A549 (cell line): ENCODE results near the gene PRKD1. TPM values are rescaled to one million over a fixed set of nuclear protein-coding genes. Genes with fewer than 3 reads are reported as not detected.
"Not testable (repeated sequence)": the region's sequence is repeated elsewhere in the genome, so short reads cannot be mapped to it uniquely, and the experiment has no call there.

ENCODE experiments used
- ATAC-seq, 2 experiments: fragments of 200-7000 bp in 1 of 2; fragments of >200 bp in 1 of 2; cut with Nextera tagmentation in 1 of 2; cut with Tn5 transposase in 1 of 2; 3 replicates each; pipeline versions ENCODE4 v1.8.0 to v1.9.1; 2018 to 2020; ENCODE audit warnings: mild to moderate bottlenecking in 1 of 2, moderate library complexity in 1 of 2
- CTCF ChIA-PET: fragments of 300-600 bp; sonication (Branson Sonifier 250); formaldehyde crosslinking; extraction: SDS; loops from one replicate; lab custom pipeline; 2021; ENCODE audit warnings: antibody characterized with exemption, inconsistent platforms; lab: Yijun Ruan, JAX
- POLR2A ChIA-PET: fragments of 350-600 bp; formaldehyde crosslinking; extraction: SDS; loops from one replicate; lab custom pipeline; 2021; ENCODE audit warnings: antibody characterized with exemption, inconsistent platforms; lab: Yijun Ruan, JAX
- DNase-seq, 2 experiments: peaks; one replicate each; pipeline versions ENCODE4 v3.0.0 to v3.0.0-alpha.2; 2011 to 2016; ENCODE audit warnings: low read depth in 1 of 2, low spot score in 1 of 2
- FAIRE-seq: peaks from 2 replicates; lab custom pipeline; 2011; peaks lifted over from hg19 to GRCh38; lab: Jason Lieb, UNC
- H3K27ac ChIP-seq, 2 experiments: fragments of >200 bp; sonication (Bioruptor Twin); formaldehyde crosslinking; 3 replicates each; pipeline ENCODE4 v1.5.1; 2016 to 2017
- H3K4me1 ChIP-seq: fragments of >200 bp; sonication (Bioruptor Twin); formaldehyde crosslinking; 3 replicates; pipeline ENCODE4 v1.6.1; 2016
- H3K4me2 ChIP-seq: fragments of >200 bp; sonication (Bioruptor Twin); formaldehyde crosslinking; 3 replicates; pipeline ENCODE4 v1.6.1; 2016
- H3K4me3 ChIP-seq: fragments of >200 bp; sonication (Bioruptor Twin); formaldehyde crosslinking; 3 replicates; pipeline ENCODE4 v1.5.1; 2016
- H3K9me3 ChIP-seq: fragments of >200 bp; sonication (Bioruptor Twin); formaldehyde crosslinking; 3 replicates; pipeline ENCODE4 v1.6.1; 2016
- EHF ChIP-seq: fragments of 250-450 bp; sonication (Bioruptor Pico); IDR thresholded peaks from 2 replicates; pipeline ENCODE4 v1.5.0; 2020; ENCODE audit warnings: mild to moderate bottlenecking
- EHMT2 ChIP-seq: fragments of 200-600 bp; sonication (generic); IDR thresholded peaks from 2 replicates; pipeline ENCODE4 v1.6.1; 2016; ENCODE audit warnings: antibody characterized with exemption, low read depth, mild to moderate bottlenecking, moderate library complexity
- FOSB ChIP-seq: fragments of 250-450 bp; sonication (Bioruptor Pico); IDR thresholded peaks from 2 replicates; pipeline ENCODE4 v1.5.0; 2020; ENCODE audit warnings: mild to moderate bottlenecking, moderate library complexity
- FOSL2 ChIP-seq, 2 experiments: fragments of 450-650 bp in 1 of 2; fragments of >200 bp in 1 of 2; sonication (Bioruptor Twin) in 1 of 2; formaldehyde crosslinking; IDR thresholded peaks; 2 replicates each; pipeline versions ENCODE4 v1.5.0 to v1.6.1; 2016 to 2020; ENCODE audit warnings: mild to moderate bottlenecking in 1 of 2, moderate library complexity in 1 of 2
- GATA3 ChIP-seq: IDR thresholded peaks from 2 replicates; pipeline ENCODE4 v1.6.1; 2012; ENCODE audit warnings: borderline replicate concordance
- HOXA7 ChIP-seq: fragments of 250-450 bp; sonication (Bioruptor Pico); IDR thresholded peaks from 2 replicates; pipeline ENCODE4 v1.5.0; 2020; ENCODE audit warnings: mild to moderate bottlenecking, moderate library complexity
- HOXB5 ChIP-seq: fragments of 250-450 bp; sonication (Bioruptor Pico); IDR thresholded peaks from 2 replicates; pipeline ENCODE4 v1.5.0; 2020; ENCODE audit warnings: mild to moderate bottlenecking, moderate library complexity
- KDM1A ChIP-seq: fragments of 200-600 bp; sonication (generic); IDR thresholded peaks from 2 replicates; pipeline ENCODE4 v1.6.1; 2016; ENCODE audit warnings: low read depth, mild to moderate bottlenecking
- MAFK ChIP-seq: fragments of 450-650 bp; IDR thresholded peaks from 2 replicates; pipeline ENCODE4 v1.6.1; 2014; ENCODE audit not compliant: partially characterized antibody
- POLR2A ChIP-seq: IDR thresholded peaks from 2 replicates; pipeline ENCODE4 v1.6.1; 2012; ENCODE audit warnings: mild to moderate bottlenecking, low read length
- RCOR1 ChIP-seq: fragments of 150-350 bp; IDR thresholded peaks from 2 replicates; pipeline ENCODE4 v1.6.1; 2014; ENCODE audit warnings: antibody characterized with exemption, low read length, low read depth
- SREBF2 ChIP-seq: fragments of 450-650 bp; IDR thresholded peaks from 2 replicates; pipeline ENCODE4 v1.6.1; 2014; ENCODE audit warnings: mild to moderate bottlenecking, moderate library complexity
- TFCP2L1 ChIP-seq: fragments of 250-450 bp; sonication (Bioruptor Pico); IDR thresholded peaks from 2 replicates; pipeline ENCODE4 v1.5.0; 2021; ENCODE audit warnings: mild to moderate bottlenecking
- ZNF302 ChIP-seq: fragments of 250-450 bp; sonication (Bioruptor Pico); IDR thresholded peaks from 2 replicates; pipeline ENCODE4 v1.9.0; 2021; ENCODE audit warnings: inconsistent platforms, mild to moderate bottlenecking, moderate library complexity
- ZSCAN20 ChIP-seq: fragments of 250-450 bp; sonication (Bioruptor Pico); IDR thresholded peaks from 2 replicates; pipeline ENCODE4 v1.8.0; 2022; ENCODE audit warnings: mild to moderate bottlenecking, moderate library complexity
- WGBS: methylation state at CpG from one replicate; pipeline ENCODE4 v1.1.6; 2017; ENCODE audit errors: missing lambda C conversion rate; 5-methylcytosine and 5-hydroxymethylcytosine counted together
- polyA plus RNA-seq, 4 experiments: library from polyadenylated mRNA; depleted of rRNA in 3 of 4; stranded (reverse); fragments of >200 nt; fragmentation: RNase III in 1 of 4; extraction: RNeasy Plus Mini Kit Qiagen cat#74134 plus additional on column Dnase treatment in 1 of 4; gene quantifications; 2 replicates in 3 of 4; 3 replicates in 1 of 4; pipeline ENCODE4 v1.2.3, GENCODE V29; 2011 to 2017
- TF ChIP-seq, protein P1 (sequence below): fragments of >200 bp; sonication (Bioruptor Twin); formaldehyde crosslinking; IDR thresholded peaks from 3 replicates; pipeline ENCODE4 v1.5.1; 2016

The PRKD1 gene
- polyA plus RNA-seq, 2 of the 4 experiments (the other 2 are of a cell fraction) = 3.0 to 7.8 TPM

DNA sequence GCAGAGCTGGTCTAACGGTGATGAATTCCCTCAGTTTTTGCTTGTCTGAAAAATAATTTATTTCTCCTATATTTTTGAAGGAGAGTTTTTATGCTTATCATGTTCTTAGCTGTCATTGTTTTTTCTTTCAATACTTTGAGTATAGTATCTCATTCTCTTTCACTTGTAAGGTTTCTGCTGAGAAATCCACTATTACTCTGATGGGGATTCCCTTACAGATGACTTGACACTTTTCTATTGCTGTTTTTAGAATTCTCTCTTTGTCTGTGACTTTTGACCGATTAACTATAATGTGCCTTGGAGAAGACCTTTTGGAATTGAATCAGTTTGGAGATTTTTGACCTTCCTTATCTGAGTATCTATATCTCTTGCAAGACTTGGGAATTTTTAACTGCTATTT lies 139.6 kb downstream of the PRKD1 start:
- H3K4me2 ChIP-seq = no peak overlapping the region
- ChIA-PET POLR2A (no interaction called here), CTCF (no interaction called here)
- no peak overlapping the region for H3K27ac ChIP-seq
- TF ChIP-seq FOSL2 (IDR thresholded peaks at IDR 0.05) (no peak), FOSL2 (CRISPR knock-in tag; IDR thresholded peaks at IDR 0.05) (no peak), MAFK (peak; percentile 24)
- ATAC-seq = no peak
- H3K4me1 ChIP-seq = no peaks in the 10 kb centered on the region
- H3K4me3 ChIP-seq = no peak overlapping the region
- WGBS = 63% methylated on average over 2 of the region's 2 CpGs
- no peak for DNase-seq
- no peak for FAIRE-seq
- H3K9me3 ChIP-seq = no peaks in the 10 kb centered on the region

DNA sequence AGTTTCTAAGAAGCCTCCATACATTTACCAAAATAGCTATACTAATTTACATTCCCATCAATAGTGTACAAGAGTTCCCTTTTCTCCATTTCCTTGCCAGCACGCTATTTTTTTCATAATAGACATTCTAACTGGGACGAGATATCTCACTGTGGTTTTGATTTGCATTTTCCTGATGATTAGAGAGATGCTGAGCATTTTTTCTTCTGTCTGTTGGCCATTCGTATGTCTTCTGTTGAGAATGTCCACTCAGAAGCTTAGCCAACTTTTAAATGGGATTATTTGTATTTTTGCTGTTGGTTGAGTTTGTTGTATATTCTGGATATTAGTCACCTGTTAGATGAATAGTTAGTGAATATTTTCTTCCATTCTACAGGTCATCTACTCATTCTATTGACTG lies 144.1 kb downstream of the PRKD1 start:
- Histone ChIP-seq H3K4me1 (no peaks in the 10 kb centered on the region), H3K4me2 (no peak overlapping the region), H3K27ac (no peak overlapping the region), H3K9me3 (no peaks in the 10 kb centered on the region), H3K4me3 (no peak overlapping the region)
- CTCF ChIA-PET = interaction anchor here (1.0 kb wide), 1 partner anchor 235 kb away, joined by 3 read pairs; no protein-coding TSS in a partner anchor
- WGBS = 20% methylated on average over 3 of the region's 3 CpGs
- FAIRE-seq = no peak
- POLR2A ChIA-PET = no interaction called here
- ATAC-seq = no peak
- no peak for DNase-seq
- TF ChIP-seq ZNF302 (CRISPR knock-in tag) = no peak
- TF ChIP-seq SREBF2 = no peak
- no peak for TF ChIP-seq ZSCAN20 (CRISPR knock-in tag)
- TF ChIP-seq TFCP2L1 (CRISPR knock-in tag) = no peak
- TF ChIP-seq, protein P1, sequence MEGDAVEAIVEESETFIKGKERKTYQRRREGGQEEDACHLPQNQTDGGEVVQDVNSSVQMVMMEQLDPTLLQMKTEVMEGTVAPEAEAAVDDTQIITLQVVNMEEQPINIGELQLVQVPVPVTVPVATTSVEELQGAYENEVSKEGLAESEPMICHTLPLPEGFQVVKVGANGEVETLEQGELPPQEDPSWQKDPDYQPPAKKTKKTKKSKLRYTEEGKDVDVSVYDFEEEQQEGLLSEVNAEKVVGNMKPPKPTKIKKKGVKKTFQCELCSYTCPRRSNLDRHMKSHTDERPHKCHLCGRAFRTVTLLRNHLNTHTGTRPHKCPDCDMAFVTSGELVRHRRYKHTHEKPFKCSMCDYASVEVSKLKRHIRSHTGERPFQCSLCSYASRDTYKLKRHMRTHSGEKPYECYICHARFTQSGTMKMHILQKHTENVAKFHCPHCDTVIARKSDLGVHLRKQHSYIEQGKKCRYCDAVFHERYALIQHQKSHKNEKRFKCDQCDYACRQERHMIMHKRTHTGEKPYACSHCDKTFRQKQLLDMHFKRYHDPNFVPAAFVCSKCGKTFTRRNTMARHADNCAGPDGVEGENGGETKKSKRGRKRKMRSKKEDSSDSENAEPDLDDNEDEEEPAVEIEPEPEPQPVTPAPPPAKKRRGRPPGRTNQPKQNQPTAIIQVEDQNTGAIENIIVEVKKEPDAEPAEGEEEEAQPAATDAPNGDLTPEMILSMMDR = no peak
- TF ChIP-seq KDM1A = no peak
- TF ChIP-seq EHMT2 = no peak
- no peak for TF ChIP-seq HOXA7 (CRISPR knock-in tag)
- TF ChIP-seq POLR2A = no peak
- no peak for TF ChIP-seq HOXB5 (CRISPR knock-in tag)
- no peak for TF ChIP-seq GATA3
- TF ChIP-seq FOSB (CRISPR knock-in tag) = no peak
- TF ChIP-seq EHF (CRISPR knock-in tag) = no peak

DNA sequence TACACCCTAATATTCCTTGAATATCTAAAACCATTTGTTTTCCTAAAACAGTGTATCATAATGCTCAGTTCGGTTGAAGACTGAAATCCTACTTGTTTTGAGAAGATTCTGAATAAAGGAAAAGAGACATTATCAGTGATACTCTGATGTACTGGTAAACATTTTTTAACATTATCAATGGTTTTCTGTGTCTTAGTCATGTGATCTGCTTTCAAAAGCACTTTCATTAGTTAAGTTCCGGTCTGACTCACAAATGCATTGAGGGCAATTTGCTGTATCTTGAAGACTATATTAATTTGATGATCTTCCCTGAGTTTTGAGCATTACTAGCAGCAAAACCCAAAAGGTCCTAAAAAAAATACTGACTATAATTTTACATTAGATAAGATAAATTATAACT lies 145.6 kb downstream of the PRKD1 start:
- Histone ChIP-seq H3K9me3 (no peaks in the 10 kb centered on the region), H3K27ac (no peak overlapping the region), H3K4me2 (no peak overlapping the region), H3K4me1 (no peaks in the 10 kb centered on the region), H3K4me3 (no peak overlapping the region)
- WGBS = 49% methylated on average over 2 of the region's 2 CpGs
- ChIA-PET CTCF (no interaction called here), POLR2A (no interaction called here)
- FAIRE-seq (no peak), ATAC-seq (no peak), DNase-seq (no peak)
- TF ChIP-seq, protein P1 = no peak
- TF ChIP-seq RCOR1 = no peak

GRCh38 chr14:29777142-29777541 lies 150.5 kb downstream of the PRKD1 start:
- DNase-seq, H3K4me1 ChIP-seq, CTCF ChIA-PET, H3K27ac ChIP-seq, POLR2A ChIA-PET, H3K4me3 ChIP-seq, FAIRE-seq, ATAC-seq, H3K9me3 ChIP-seq, H3K4me2 ChIP-seq: not testable (repeated sequence)
- WGBS = 6% methylated on average over 1 of the region's 1 CpG
